Measurements from ENCODE around the gene KRTAP10-2. TPM values are rescaled to one million over a fixed set of nuclear protein-coding genes. Genes with fewer than 3 reads are reported as not detected.
"Not testable (repeated sequence)": the region's sequence is repeated elsewhere in the genome, so short reads cannot be mapped to it uniquely, and the experiment has no call there.

The KRTAP10-2 gene
- total RNA-seq, 1 experiment from 2014 or later = not detected

DNA sequence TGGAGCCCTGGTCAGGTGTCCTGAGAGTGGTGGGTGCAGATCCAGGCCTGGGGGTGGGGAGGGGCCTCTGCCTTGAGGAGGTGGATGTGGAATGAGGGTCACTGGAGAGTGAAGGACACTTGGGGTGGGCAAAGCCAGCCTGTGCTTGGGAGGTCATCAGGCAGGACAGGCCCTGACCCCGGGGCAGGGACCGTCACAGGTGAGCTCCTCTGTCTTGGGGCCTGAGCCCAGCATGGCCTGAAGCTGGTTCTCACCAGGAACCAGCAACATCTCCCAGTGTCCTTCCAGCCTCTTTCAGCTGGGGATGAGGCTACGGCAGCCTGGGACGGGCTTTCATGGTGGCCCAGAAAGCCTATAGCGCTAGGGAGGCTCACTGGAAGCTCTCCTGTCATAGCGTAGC is 831 bp upstream of the KRTAP10-2 start:
- no peaks in the 10 kb centered on the region for H3K9me2 ChIP-seq (ENCODE audit: insufficient read depth)
- no peak for DNase-seq (ENCODE audit: low read depth, low spot score)
- no peak overlapping the region for H3K4me3 ChIP-seq (replicated peaks in 1 of 2; ENCODE audit: low read depth in 1 of 2, low read length in 2 of 2)
- TF ChIP-seq ZNF274 (IDR thresholded peaks at IDR 0.05; ENCODE audit: low read depth, low read length) (no peak), EGR1 (IDR thresholded peaks at IDR 0.05; ENCODE audit: low read depth) (no peak), ZFX (IDR thresholded peaks at IDR 0.05) (no peak), POLR2A (IDR thresholded peaks at IDR 0.05; ENCODE audit: borderline replicate concordance, extremely low read depth, insufficient read depth, insufficient read length) (no peak)
- TF ChIP-seq, protein P1, sequence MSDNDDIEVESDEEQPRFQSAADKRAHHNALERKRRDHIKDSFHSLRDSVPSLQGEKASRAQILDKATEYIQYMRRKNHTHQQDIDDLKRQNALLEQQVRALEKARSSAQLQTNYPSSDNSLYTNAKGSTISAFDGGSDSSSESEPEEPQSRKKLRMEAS (IDR thresholded peaks at IDR 0.05) = no peak
- no peak overlapping the region for H3K27ac ChIP-seq (ENCODE audit: low read depth, low read length)
- no peaks in the 10 kb centered on the region for H3K4me1 ChIP-seq (ENCODE audit: control insufficient read depth in 1 of 2, insufficient read depth in 2 of 2, low read length in 2 of 2)
- BruUV-seq (replicated peaks) = no TSS peak
- H3K9ac ChIP-seq (ENCODE audit: low read length) = no peak overlapping the region
- H3K9me3 ChIP-seq (ENCODE audit: control insufficient read depth in 1 of 2, insufficient read depth in 1 of 2, low read depth in 1 of 2, low read length in 2 of 2) = no peaks in the 10 kb centered on the region
- no peak overlapping the region for H2AFZ ChIP-seq (ENCODE audit: low read depth, low read length, poor library complexity, severe bottlenecking)
- H3K27me3 ChIP-seq (ENCODE audit: insufficient read depth, low read length) = no peaks in the 10 kb centered on the region
- ChIA-PET RAD21 (ENCODE audit: low non-redundant PET in 1 of 2, low total read pairs in 2 of 2, uncharacterized antibody in 2 of 2, unreplicated experiment in 2 of 2) (no interaction called here), CTCF (no interaction called here), POLR2A (interaction anchor here (0.6 kb wide), 1 partner anchor 232 kb away, joined by 4 read pairs; no protein-coding TSS in a partner anchor)
- intact Hi-C loops (cut with micrococcal nuclease) = no loop called here
- ATAC-seq = no peak
- H3K79me2 ChIP-seq (ENCODE audit: insufficient read depth, low read length) = no peaks in the 10 kb centered on the region
- H3K36me3 ChIP-seq (ENCODE audit: control insufficient read depth in 1 of 2, insufficient read depth in 2 of 2, low read length in 2 of 2) = no peaks in the 10 kb centered on the region
- H4K20me1 ChIP-seq (ENCODE audit: insufficient read depth) = no peaks in the 10 kb centered on the region
- H3K4me2 ChIP-seq (ENCODE audit: low read length) = no peak overlapping the region

DNA sequence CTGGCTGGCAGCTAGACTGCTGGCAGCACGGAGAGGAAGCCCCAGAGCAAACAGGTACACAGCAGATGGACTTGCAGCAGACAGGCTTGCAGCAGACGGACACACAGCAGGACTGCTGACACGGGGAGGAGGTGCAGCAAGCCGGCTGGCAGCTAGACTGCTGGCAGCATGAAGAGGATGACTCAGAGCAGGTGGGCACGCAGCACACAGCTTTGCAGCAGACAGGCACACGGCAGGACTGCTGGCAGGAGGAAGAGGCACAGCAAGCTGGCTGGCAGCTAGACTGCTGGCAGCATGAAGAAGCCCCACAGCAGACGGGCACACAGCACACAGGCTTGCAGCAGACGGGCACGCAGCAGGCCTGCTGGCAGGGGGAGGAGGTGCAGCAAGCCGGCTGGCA is 498 bp downstream of the KRTAP10-2 start:
- Histone ChIP-seq H3K36me3 (ENCODE audit: control insufficient read depth in 1 of 2, insufficient read depth in 2 of 2, low read length in 2 of 2) (no peaks in the 10 kb centered on the region), H2AFZ (ENCODE audit: low read depth, low read length, poor library complexity, severe bottlenecking) (no peak overlapping the region), H3K27ac (ENCODE audit: low read depth, low read length) (no peak overlapping the region), H4K20me1 (ENCODE audit: insufficient read depth) (no peaks in the 10 kb centered on the region), H3K79me2 (ENCODE audit: insufficient read depth, low read length) (no peaks in the 10 kb centered on the region), H3K4me1 (ENCODE audit: control insufficient read depth in 1 of 2, insufficient read depth in 2 of 2, low read length in 2 of 2) (no peaks in the 10 kb centered on the region), H3K27me3 (ENCODE audit: insufficient read depth, low read length) (no peaks in the 10 kb centered on the region), H3K9me3 (ENCODE audit: control insufficient read depth in 1 of 2, insufficient read depth in 1 of 2, low read depth in 1 of 2, low read length in 2 of 2) (peaks cover 0 to 7% of the 10 kb centered on the region in 2 experiments; a peak in 2 of 4 replicates), H3K4me3 (replicated peaks in 1 of 2; ENCODE audit: low read depth in 1 of 2, low read length in 2 of 2) (no peak overlapping the region), H3K4me2 (ENCODE audit: low read length) (no peak overlapping the region), H3K9me2 (ENCODE audit: insufficient read depth) (no peaks in the 10 kb centered on the region), H3K9ac (ENCODE audit: low read length) (no peak overlapping the region)
- TF ChIP-seq, protein P2, sequence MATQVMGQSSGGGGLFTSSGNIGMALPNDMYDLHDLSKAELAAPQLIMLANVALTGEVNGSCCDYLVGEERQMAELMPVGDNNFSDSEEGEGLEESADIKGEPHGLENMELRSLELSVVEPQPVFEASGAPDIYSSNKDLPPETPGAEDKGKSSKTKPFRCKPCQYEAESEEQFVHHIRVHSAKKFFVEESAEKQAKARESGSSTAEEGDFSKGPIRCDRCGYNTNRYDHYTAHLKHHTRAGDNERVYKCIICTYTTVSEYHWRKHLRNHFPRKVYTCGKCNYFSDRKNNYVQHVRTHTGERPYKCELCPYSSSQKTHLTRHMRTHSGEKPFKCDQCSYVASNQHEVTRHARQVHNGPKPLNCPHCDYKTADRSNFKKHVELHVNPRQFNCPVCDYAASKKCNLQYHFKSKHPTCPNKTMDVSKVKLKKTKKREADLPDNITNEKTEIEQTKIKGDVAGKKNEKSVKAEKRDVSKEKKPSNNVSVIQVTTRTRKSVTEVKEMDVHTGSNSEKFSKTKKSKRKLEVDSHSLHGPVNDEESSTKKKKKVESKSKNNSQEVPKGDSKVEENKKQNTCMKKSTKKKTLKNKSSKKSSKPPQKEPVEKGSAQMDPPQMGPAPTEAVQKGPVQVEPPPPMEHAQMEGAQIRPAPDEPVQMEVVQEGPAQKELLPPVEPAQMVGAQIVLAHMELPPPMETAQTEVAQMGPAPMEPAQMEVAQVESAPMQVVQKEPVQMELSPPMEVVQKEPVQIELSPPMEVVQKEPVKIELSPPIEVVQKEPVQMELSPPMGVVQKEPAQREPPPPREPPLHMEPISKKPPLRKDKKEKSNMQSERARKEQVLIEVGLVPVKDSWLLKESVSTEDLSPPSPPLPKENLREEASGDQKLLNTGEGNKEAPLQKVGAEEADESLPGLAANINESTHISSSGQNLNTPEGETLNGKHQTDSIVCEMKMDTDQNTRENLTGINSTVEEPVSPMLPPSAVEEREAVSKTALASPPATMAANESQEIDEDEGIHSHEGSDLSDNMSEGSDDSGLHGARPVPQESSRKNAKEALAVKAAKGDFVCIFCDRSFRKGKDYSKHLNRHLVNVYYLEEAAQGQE (IDR thresholded peaks at IDR 0.05; ENCODE audit: low read depth) = no peak
- TF ChIP-seq RAD21 (IDR thresholded peaks at IDR 0.05; ENCODE audit: low read depth) = no peak
- TF ChIP-seq TCF7L2 (IDR thresholded peaks at IDR 0.05; ENCODE audit: borderline replicate concordance, extremely low read depth, insufficient read depth, insufficient read length) = no peak
- TF ChIP-seq ZNF274 (IDR thresholded peaks at IDR 0.05; ENCODE audit: low read depth, low read length) = no peak
- TF ChIP-seq YY1 (IDR thresholded peaks at IDR 0.05; ENCODE audit: extremely low read depth, insufficient replicate concordance, low read depth, low read length) = no peak
- no peak for TF ChIP-seq FOSL1 (IDR thresholded peaks at IDR 0.05; ENCODE audit: low read depth)
- POLR2A ChIA-PET = no interaction called here
- DNase-seq (ENCODE audit: low read depth, low spot score) (no peak), ATAC-seq (no peak)
- intact Hi-C loops (cut with micrococcal nuclease) = no loop called here
- BruUV-seq (replicated peaks) = no TSS peak
- CTCF ChIA-PET = no interaction called here
- RAD21 ChIA-PET (ENCODE audit: low non-redundant PET in 1 of 2, low total read pairs in 2 of 2, uncharacterized antibody in 2 of 2, unreplicated experiment in 2 of 2) = no interaction called here

DNA sequence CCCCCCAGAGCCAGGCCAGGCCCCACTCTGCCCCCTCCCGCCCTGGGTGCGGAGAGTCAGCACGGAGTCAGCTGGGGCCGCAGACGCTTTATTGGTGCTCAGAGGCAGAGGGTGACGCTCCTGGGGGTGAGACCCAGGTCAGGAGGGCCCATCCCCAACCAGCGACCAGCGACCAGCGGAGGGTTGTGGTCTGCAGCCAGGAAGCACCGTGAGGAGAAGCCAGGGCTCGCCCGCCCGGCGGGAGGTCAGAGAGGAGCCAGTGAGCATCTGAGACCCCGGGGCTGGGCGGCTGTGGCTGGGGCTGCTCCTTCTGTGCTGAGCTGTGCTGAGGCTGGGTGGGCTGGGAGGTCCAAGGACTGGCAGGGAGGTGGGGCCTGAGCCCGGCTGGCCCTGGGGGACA is 1.0 kb downstream of the KRTAP10-2 start:
- POLR2A ChIA-PET; H3K9me2 ChIP-seq (ENCODE audit: insufficient read depth); H3K4me1 ChIP-seq (ENCODE audit: control insufficient read depth in 1 of 2, insufficient read depth in 2 of 2, low read length in 2 of 2); DNase-seq (ENCODE audit: low read depth, low spot score); CTCF ChIA-PET; H3K4me2 ChIP-seq (ENCODE audit: low read length); H3K9me3 ChIP-seq (ENCODE audit: control insufficient read depth in 1 of 2, insufficient read depth in 1 of 2, low read depth in 1 of 2, low read length in 2 of 2); RAD21 ChIA-PET (ENCODE audit: low non-redundant PET in 1 of 2, low total read pairs in 2 of 2, uncharacterized antibody in 2 of 2, unreplicated experiment in 2 of 2); H3K27ac ChIP-seq (ENCODE audit: low read depth, low read length); H4K20me1 ChIP-seq (ENCODE audit: insufficient read depth); H3K79me2 ChIP-seq (ENCODE audit: insufficient read depth, low read length); H2AFZ ChIP-seq (ENCODE audit: low read depth, low read length, poor library complexity, severe bottlenecking); H3K27me3 ChIP-seq (ENCODE audit: insufficient read depth, low read length); H3K4me3 ChIP-seq (replicated peaks in 1 of 2; ENCODE audit: low read depth in 1 of 2, low read length in 2 of 2); intact Hi-C loops (cut with micrococcal nuclease); H3K9ac ChIP-seq (ENCODE audit: low read length); BruUV-seq (replicated peaks); H3K36me3 ChIP-seq (ENCODE audit: control insufficient read depth in 1 of 2, insufficient read depth in 2 of 2, low read length in 2 of 2): not testable (repeated sequence)
- ATAC-seq = peak; percentile 16; the same call in 1 of the 2 replicates

Measured in HCT116 (cell line).